GM23248 (cell line): ENCODE results near the gene GADD45B.

Experiments
- EZH2 ChIP-seq: fragments of 200-600 bp; sonication (generic); IDR thresholded peaks from 2 replicates; pipeline ENCODE4 v1.6.1; 2018; ENCODE audit warnings: antibody characterized with exemption, mild to moderate bottlenecking; ENCODE audit not compliant: insufficient read depth, poor library complexity, severe bottlenecking
- EZH2phosphoT487 ChIP-seq: fragments of 200-600 bp; sonication (generic); IDR thresholded peaks from 2 replicates; pipeline ENCODE4 v1.6.1; 2018; ENCODE audit warnings: antibody characterized with exemption, moderate library complexity, mild to moderate bottlenecking, low read depth; ENCODE audit not compliant: insufficient read depth

GRCh38 chr19:2497186-2497585, 21.3 kb downstream of the GADD45B start:
- TF ChIP-seq EZH2phosphoT487 (no peak), EZH2 (no peak)
